Suppressor macrophage treated with lipopolysaccharide for 1 hour (primary cell): Measurements from ENCODE around the gene ANO6.
"Not testable (repeated sequence)": the region's sequence is repeated elsewhere in the genome, so short reads cannot be mapped to it uniquely, and the experiment has no call there.

Experiments
- DNase-seq, 3 donors: peaks; one replicate each; pipeline ENCODE4 v3.0.0-alpha.2; 2020 to 2022

Gene ANO6

GRCh38 chr12:45212064-45212463, 3.8 kb upstream of the ANO6 start:
- DNase-seq: no peak

GRCh38 chr12:45213107-45213506, 2.8 kb upstream of the ANO6 start:
- DNase-seq: no peak

GRCh38 chr12:45214071-45214470, 1.8 kb upstream of the ANO6 start:
- no peak for DNase-seq

- DNase-seq: peak in 1 of 3 donors; percentile 17
These were observed 1.0 kb upstream of the ANO6 start for GRCh38 chr12:45214749-45215418.

GRCh38 chr12:45216230-45216982, 511 bp downstream of the ANO6 start:
- peak; percentile 74 to 85 (median 80) for DNase-seq

- no peak for DNase-seq
These were observed 1.1 kb downstream of the ANO6 start for GRCh38 chr12:45216983-45217485.

GRCh38 chr12:45217846-45218245, 2.0 kb downstream of the ANO6 start:
- DNase-seq: no peak

GRCh38 chr12:45219621-45220020, 3.7 kb downstream of the ANO6 start:
- no peak for DNase-seq

- no peak for DNase-seq
These were observed 4.6 kb downstream of the ANO6 start for GRCh38 chr12:45220363-45220931.

- no peak for DNase-seq
These were observed 5.1 kb downstream of the ANO6 start for GRCh38 chr12:45220969-45221368.

GRCh38 chr12:45223868-45224267, 8.0 kb downstream of the ANO6 start:
- DNase-seq: no peak

- no peak for DNase-seq
These were observed 8.4 kb downstream of the ANO6 start for GRCh38 chr12:45224311-45224710.

- DNase-seq: no peak
These were observed 10.1 kb downstream of the ANO6 start for GRCh38 chr12:45226021-45226420.

- DNase-seq: no peak
These were observed 11.6 kb downstream of the ANO6 start for GRCh38 chr12:45227316-45228067.

GRCh38 chr12:45231515-45232145, 15.7 kb downstream of the ANO6 start:
- peak in 2 of 3 donors; percentile 57 for DNase-seq

GRCh38 chr12:45232146-45232755, 16.4 kb downstream of the ANO6 start:
- no peak for DNase-seq

GRCh38 chr12:45232756-45233372, 17.0 kb downstream of the ANO6 start:
- DNase-seq: peak; percentile 89 to 97 (median 95)

GRCh38 chr12:45234139-45234865, 18.4 kb downstream of the ANO6 start:
- DNase-seq: peak; percentile 86 to 96 (median 94)

GRCh38 chr12:45235087-45236025, 19.5 kb downstream of the ANO6 start:
- DNase-seq: peak; percentile 44 to 83 (median 78)

GRCh38 chr12:45236383-45236782, 20.5 kb downstream of the ANO6 start:
- not testable (repeated sequence) for DNase-seq
